Kidney tubule cell (primary cell): ENCODE data around the gene WFDC10A.
"Not testable (repeated sequence)": the region's sequence is repeated elsewhere in the genome, so short reads cannot be mapped to it uniquely, and the experiment has no call there.

Experiments
- DNase-seq: peaks from one replicate; pipeline ENCODE4 v3.0.0-alpha.2; 2018; ENCODE audit warnings: low spot score

WFDC10A gene

GRCh38 chr20:45647441-45648050 lies 18.0 kb downstream of the WFDC10A start:
- no peak for DNase-seq

GRCh38 chr20:45649312-45649863 lies 19.8 kb downstream of the WFDC10A start:
- no peak for DNase-seq

DNA sequence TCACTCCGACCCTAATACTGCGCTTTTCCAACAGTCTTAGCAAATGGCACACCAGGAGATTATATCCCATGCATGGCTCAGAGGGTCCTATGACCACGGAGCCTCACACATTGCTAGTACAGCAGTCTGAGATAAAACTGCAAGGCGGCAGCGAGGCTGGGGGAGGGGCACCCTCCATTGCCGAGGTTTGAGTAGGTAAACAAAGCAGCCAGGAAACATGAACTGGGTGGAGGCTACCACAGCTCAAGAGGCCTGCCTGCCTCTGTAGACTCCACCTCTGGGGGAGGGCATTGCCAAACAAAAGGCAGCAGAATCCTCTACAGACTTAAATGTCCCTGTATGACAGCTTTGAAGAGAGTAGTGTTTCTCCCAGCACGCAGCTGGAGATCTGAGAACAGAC lies 22.2 kb downstream of the WFDC10A start:
- DNase-seq: not testable (repeated sequence)

DNA sequence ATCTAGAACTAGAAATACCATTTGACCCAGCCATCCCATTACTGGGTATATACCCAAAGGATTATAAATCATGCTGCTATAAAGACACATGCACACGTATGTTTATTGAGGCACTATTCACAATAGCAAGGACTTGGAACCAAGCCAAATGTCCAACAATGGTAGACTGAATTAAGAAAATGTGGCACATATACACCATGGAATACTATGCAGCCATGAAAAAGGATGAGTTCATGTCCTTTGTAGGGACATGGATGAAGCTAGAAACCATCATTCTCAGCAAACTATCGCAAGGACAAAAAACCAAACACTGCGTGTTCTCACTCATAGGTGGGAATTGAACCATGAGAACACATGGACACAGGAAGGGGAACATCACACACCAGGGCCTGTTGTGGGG lies 27.5 kb downstream of the WFDC10A start:
- not testable (repeated sequence) for DNase-seq

DNA sequence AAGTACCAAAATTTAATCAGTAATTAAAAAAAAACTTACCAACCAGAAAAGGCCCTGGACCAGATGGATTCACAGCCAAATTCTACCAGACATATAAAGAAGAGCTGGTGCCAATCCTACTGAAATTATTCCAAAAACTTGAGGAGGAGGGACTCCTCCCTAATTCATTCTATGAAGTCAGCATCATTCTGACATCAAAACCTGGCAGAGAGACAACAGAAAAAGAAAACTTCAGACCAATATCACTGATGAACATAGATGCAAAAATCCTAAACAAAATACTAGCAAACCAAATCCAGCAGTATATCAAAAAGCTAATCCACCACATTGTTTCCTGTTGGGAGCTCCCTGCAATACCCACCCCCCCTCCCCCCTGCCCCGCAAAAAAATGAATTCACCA lies 40.6 kb downstream of the WFDC10A start, which contains the start of gene WFDC11:
TSS of gene WFDC11 (minus strand) at position 101 of the 400 bp plus-strand sequence. CDS start 19,639 bp downstream, outside the sequence.
- no peak for DNase-seq

DNA sequence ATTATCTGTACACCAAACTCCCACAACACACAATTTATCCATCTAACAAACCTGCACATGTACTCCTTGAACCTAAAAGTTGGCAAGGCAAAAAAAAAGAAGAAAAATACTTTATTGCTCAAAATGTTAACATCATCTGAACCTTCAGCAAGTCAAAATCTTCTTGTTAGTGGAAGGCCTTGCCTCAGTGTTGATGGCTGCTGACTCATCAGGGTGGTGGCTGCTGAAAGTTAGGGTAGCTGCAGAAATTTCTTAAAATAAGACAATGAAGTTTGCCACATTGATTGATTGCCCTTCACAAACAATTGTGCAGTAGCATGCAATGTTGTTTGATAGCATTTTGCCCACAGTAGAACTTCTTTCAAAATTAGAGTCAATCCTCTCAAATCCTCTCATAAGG lies 43.2 kb downstream of the WFDC10A start:
- DNase-seq: no peak

GRCh38 chr20:45679650-45680049 lies 50.1 kb downstream of the WFDC10A start:
- DNase-seq: no peak
